ENCODE results near the gene SERPINI1.

The SERPINI1 gene

DNA sequence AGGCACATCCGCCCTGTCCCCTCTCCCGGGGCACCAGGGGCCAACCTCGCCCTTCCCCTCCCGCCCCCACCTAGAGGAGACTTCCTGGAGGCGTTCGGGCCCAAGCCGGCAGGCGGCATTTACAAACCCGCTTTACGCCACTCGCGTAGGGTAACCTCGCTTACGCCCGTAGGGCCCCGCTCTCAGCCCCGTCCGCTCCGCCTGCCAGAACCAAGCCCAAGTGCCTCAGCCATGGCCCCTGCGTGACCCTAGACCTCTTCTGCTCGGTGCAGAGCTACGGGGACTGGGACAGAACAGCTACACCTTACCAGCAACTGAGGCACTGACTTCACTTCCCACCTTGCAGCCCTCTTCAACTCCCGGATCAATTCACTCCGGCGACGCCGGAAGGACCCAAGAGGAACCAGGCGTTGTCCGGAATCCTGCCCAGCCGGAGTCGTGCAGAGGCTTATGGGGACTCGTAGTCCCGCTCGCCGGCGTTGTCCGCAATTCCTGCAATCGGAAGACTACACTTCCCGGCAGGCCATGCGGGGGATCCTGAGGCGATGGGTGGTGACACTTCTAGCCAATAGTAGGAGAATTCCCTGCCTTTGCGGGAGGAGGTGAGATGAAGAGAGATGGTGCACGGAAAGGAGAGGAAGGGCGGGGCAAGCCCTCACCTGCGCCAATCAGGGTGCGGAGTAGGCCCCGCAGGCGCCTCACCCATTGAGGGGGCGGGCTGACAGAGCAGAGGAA lies 856 bp upstream of the SERPINI1 start, which contains the start of gene PDCD10:
PDCD10 (minus strand) TSS at position 395 of the 735 bp plus-strand sequence. CDS start 14,735 bp downstream, outside the sequence.
- peak; percentile 99 for DNase-seq (ENCODE audit: low read depth)

DNA sequence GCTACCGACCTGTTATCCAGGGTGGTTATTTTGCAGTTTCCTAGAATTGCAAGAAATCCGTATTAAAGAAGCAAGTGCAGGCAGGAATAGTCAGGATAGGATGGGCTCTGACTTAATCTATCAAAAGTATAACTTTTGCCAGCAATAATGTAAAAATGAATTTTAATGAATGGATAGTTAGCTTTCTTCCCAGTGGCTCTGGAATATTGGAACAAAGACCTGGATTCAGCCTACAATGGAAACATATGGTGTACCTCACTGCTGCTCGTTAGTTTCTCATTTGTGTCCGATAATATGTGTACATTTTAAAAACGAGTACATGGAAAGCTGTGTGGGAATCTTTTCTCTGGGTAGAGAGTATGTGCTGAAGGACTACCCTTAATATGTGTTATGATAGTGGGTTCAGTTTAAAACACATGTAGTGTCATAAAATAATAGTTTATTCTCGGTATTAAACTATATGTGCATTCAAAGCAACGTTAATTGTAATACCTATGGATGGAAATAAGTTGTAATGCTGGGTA lies 805 bp downstream of the SERPINI1 start:
- DNase-seq (ENCODE audit: low read depth) = no peak

DNA sequence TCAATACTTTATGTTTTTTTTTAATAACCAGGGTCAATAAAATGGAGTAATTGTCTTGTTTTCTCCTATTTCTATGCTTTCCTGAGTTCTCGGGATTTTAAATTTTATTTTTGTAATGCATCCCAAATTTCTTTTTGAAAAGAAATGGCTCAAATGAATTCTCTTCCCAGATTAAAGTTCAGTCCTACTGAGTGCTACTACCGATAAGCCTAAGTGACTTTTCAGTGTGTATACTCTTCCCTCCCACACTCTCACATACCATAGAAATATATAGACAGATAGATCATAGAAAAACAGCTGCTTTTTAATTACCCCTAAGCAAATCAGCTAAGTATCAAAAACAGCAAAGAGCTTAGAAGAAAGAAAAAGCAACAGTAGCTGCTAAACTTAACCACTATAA lies 1.5 kb downstream of the SERPINI1 start:
- no peak for DNase-seq (ENCODE audit: low read depth)

DNA sequence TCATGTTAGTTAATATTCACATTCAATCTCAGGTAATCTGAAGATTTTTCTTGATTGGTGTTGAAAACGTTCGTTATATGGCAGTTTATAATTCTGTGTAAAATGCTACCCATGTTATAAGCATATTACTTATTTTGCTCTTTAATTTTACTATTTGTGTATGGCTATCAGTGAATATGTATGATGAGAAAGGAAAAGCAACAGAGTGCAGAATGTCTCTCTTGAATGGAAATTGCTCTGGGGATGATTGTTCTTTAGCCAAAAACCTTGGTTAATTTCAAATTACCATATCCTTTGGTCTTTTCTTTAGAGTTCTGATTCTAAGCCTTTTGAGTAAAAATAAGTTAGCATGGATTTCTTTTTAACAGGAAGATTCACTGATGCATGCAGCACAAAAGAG lies 2.5 kb downstream of the SERPINI1 start:
- DNase-seq (ENCODE audit: low read depth) = no peak

DNA sequence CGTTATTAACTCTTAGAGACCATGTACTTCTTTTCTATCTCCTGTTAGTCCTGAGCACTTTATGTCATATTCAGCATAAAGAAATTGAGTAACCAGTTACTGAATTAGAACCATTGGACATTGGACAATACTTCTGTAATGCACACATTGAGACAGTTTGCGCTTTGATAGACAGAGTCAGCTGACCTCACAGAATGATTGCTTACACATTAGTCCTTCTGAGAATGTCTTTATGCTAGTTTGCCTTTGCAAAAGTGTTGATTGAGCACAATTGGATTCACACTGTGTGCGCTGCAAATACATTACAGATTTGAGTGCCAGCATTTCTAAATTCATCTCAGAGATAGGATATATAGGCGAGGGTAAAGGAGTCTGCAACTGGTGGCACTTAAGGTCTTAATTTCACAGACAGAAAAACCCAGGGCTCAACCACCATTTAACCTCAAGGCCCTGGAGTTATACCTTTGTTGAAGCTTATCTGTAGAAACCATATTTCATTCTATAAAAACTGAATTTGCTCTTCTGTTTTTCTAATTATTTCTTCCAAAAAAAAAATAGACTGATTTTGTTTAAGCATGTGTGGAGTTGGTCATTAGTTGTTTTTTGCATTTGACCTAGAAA lies 3.8 kb downstream of the SERPINI1 start:
- DNase-seq (ENCODE audit: low read depth) = no peak

DNA sequence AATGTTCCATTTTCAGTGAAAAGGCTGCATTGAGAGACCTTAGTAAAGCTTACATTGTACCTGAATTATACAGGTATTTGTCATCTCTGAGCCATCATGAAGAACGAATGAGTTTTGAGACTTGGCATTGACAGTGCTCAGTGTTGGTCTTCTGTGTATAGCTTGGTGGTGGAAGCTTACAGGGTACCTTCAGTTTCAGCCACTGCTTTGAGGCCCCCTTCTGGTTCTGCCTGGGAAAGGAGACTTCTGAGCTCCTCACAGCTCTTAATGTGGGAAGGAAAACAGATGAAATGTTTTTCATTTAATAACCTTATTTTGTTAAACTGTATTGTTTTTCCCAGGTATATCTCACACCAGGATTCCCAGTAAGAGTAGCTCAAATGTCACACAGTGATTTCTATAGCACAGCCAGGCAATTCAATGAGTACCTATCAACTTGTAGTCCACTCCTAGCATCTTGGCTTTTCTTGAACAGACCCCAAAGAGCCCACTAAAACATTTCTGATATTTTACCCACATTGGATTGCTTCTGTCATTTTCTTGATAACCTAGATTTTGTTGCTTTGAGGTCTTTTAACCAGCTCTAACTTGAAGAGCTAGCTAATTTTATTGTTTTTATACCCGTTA lies 5.6 kb downstream of the SERPINI1 start:
- peak; percentile 42 for DNase-seq (ENCODE audit: low read depth)

DNA sequence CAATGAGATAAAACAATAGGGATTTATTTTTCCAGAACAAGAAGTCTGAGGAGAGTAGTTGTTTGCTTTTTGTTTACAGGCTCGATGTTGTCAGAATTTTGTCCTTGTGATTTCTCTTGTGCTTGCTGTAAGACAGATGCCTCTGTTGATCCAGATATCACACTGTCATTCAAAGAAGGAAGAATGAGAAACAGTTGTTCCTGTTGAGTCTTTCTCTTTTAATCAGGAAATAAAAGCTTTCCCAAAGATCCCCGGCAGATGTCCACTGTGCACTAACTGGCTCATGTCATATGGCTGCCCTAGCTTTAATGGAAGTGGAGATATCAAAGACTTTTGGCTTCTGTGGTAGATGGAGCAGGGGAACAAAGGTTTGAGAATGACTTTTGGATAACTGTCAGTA lies 6.8 kb downstream of the SERPINI1 start:
- no peak for DNase-seq (ENCODE audit: low read depth)

DNA sequence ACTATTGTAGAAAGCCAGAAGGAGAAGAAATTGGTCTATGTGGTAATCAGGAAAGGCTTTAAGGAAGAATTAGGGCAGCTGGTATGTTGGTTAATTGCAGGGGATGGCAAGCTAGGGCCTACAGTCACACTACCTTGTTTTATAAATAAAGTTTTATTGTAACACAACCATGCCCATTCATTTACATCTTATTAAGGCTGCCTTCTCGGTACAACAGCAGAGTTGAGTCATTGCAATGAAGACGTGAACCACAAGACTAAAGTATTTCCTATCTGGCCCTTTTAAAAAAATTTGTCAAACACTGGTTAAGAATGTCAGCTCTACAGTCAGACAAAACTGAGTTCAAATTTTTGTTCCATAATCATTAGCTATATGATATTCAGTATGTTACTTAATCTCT lies 8.3 kb downstream of the SERPINI1 start:
- DNase-seq (ENCODE audit: low read depth) = peak; percentile 11

DNA sequence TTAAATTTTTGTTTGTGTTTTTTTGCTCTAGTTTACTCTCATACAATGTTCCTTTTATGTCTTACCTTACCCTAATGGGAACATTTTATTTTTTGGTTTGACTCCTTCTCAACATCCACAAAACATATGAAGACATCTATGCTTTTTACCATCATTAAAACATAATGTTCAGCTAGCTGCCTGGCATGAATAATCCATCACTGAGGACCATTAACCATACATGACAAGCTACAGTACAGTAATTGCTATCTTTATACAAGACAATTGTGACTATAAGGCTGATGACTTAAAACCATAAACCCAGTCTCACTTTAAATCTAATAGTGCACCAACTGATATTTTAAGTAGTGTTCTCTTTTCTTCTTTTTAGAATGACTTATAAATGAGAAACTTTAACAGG lies 13.7 kb downstream of the SERPINI1 start:
- DNase-seq (ENCODE audit: low read depth) = no peak

DNA sequence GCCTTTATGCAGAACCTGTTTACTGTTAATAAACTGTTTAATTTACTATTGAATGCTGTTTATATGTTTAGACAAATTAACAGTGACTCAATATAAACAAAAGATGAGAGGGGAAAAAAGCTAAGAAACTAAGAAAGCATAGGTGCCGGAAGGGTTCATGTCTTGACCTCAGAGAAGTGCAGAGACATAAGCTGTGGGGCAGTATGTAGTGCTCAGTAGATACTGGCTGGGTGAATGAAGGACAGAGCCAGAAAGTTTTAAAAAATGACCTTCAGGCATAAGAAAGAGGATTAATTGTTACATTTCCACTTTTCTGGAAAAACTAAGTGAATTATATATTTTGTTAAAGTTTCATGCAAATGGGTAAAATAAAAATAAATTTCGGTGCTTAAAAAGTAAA lies 14.2 kb downstream of the SERPINI1 start:
- DNase-seq (ENCODE audit: low read depth) = no peak

DNA sequence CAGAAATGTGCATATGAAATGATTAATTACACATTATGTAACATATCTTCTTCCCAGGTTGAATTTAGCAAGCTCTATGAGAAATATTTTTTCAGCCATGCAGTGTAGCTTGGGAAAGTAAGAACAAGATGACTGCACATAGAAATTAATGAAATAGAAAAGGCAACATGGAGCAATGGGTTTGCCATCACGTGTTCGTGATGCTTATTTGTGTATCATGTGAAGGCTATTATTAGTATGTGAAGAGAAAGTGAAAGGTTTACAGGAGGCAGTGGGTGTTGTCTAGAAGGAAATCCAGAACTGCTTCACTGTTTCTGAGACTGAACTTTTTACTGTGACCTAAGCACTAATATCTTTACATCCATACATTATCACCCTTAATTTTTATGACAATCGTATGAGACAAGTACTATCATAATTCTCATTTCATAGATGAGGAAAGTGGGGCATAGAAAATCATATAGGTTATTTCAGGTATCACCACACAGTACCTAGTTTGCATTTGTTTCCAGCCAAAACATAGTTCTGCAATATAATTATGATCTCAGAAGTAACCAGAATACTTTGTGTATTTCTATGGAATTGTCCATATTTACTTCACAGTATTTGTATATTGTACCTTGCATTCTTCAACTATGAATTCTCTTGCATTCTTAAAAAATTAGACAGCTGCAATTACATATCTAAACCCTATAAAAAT lies 14.9 kb downstream of the SERPINI1 start:
- DNase-seq (ENCODE audit: low read depth) = no peak

DNA sequence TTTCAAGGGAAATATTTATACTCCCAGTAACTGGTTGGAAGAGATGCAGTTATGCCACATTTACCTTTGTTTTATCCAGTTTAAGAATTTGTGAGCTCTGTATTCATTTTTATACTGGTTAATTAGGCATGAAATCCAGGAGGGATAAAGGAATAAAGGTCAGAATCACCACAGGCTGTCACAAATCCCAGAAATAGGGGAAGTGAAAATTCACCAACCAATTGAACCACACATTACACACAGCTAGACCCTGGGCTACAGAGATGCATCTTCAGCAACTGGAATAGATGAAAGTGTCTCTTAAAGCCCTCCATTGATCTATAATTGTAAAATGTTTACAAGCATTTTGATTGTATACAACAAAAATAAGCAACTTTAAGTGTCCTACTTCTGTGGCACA lies 18.5 kb downstream of the SERPINI1 start:
- DNase-seq (ENCODE audit: low read depth) = no peak

DNA sequence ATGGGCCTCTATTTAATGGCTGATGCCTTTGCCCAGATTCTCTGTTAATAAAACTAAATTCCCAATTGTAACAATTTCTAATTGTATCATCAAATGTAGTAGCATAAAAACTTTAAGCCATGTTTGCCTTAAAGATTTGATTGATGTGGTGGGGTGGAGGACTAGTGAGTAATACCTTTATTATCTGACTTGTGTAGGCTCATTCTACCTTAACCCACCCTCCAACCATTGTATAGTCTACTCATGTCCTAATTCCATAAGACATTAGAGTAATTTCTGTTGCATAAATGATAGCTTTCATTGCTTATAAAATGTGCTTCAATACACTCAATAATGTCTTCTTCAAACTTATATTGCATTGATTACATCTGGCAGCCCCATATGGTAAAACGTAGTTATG lies 25.8 kb downstream of the SERPINI1 start:
- no peak for DNase-seq (ENCODE audit: low read depth)

DNA sequence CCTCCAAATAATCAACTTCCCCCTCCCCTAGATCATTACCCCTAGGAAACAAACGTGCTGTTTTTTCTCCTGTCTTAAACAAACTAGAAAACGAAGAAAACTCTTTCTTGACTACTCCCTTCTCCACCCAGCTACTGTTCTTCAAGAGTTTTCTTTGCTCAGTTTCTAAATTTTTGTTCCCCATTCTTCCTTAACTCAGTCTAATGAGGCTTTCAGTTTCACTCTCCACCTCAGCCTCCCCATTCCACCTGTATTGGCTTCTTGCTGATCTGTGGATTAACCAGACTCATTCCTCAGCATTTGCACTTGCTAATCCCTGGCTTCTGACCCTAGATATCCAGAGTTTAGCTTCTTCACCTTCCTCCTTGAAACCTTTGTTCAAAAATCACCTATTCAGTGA lies 26.8 kb downstream of the SERPINI1 start:
- no peak for DNase-seq (ENCODE audit: low read depth)

DNA sequence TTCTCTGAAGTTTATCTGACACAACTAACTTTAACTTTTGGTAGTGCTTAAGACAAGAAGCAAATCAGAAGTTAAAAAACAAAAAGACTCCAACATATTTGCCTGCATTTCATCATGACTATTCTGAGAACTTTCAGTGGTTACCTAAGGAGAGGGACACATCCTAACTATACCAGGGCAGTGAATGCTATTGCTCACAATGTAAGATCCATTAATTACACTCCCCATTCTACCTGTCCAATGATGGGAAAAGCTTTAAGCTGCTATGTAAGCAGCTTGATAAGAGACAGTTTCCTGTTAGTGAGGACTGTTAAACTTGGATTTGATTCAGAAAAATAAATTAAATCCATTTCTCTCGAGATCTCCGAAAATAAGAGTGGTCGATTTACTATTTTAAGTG lies 37.5 kb downstream of the SERPINI1 start:
- no peak for DNase-seq (ENCODE audit: low read depth)

DNA sequence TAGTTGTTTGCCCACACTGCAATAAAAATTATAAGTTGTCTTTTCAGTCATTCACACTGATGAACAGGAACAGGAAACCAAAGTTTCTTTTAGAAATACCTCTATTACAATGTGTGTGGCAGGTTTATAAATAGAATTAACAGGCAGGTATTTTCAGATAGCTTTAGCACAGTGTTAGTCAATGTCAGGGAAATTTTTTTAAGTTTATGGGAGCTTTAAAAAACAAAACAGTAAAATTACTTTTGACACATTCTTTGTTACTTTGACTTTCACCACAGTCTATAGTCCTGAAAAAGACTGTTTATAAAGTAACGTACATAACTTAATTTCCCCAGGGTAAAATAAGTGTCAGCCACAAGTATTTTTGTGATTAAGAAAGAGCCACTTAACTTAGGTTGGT lies 38.1 kb downstream of the SERPINI1 start:
- no peak for DNase-seq (ENCODE audit: low read depth)

DNA sequence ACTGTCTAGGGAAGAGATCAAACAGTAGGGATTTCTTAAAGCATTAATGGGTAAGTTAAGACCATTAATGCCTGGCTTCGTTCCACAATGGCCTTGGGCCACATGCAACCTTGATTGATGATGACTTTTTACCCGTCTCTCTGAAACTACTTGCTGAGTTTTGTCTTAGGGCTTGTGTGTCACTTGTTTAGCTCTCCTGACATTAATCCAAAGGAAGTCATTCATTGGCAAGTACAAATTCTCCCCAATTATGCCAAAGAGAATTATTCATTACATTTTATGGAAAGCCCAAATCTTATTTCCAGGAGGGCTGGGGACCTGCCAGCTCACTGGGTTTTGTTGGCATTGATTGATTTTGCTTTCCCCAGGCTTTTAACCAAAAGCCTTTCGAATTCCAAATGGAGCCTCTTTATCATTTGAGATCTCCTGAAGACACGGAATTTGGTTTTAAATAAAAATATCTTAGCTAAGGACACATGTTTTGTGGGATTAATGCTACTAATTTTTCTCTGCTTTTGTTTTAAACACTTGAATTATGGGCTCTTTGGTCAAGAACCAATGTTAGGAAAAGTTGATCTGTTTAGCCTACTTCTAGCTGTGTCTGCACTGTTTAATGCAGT lies 40.7 kb downstream of the SERPINI1 start:
- DNase-seq (ENCODE audit: low read depth) = no peak

DNA sequence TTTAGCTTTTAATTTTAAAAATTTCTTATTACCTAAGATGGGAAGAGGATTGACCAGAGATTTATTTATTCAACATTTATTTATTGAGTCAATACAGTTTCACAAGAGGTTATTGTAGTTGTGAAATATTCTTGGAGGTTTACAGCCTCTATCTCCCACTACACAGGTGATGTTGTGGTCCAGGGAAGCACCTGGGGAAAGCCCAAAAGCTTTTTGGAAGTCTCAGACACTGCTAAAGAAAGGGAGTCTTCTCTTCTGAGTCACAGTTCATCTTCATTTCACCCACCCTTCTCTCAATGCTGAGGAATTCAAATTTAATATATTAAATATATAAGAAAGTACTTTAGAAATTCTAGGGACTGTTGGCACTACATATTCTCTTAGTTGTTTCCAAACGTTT lies 41.8 kb downstream of the SERPINI1 start:
- DNase-seq (ENCODE audit: low read depth) = no peak

DNA sequence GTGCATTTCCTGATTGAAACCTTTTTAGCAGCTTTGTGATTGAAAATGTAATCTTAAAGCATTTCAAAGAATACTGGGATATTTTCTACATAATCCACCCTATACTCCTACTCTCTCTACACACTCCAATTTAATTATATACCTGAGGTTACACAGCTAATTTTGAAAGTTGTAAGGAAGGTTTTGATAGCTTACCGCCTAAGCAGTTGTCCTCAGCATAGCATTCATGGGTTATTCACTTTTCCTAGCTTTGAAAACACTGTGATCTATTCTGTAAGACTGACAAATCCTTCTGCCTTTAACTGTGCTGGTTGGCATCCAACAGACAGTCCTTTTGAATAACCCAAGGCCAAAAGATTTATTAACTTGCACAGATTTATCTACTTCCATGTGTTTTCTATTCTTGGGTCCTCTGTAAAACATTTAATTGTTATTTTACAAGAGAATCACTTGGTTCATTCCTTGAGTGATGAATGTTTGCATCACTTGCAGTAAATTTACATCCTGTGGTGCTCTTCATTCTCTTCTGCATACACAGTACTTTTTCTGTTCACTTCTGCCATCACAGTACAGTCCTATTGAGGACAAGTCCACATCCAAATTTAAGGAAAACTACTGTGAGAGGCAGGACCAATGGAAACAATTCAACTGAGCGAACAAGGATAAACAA lies 44.8 kb downstream of the SERPINI1 start:
- DNase-seq (ENCODE audit: low read depth) = no peak

DNA sequence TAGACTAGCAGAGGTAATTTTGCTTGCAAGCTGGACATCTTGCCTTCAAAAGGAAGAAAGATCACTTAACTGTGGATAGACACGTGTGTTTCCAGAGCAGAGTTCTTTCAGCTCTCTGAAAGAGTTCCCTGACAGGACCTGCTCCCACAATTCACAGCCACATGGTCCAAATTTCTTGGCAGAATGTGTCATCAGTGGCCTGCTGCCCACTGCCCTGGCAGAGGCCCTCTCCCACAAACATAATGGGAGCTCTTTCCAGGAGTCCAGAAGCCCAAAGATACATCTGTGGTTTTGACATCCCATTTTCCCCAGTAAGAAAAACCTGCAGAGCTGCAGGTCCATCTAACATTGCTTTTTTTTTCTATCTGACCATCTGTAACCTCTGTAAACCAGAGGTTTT lies 48.3 kb downstream of the SERPINI1 start:
- no peak for DNase-seq (ENCODE audit: low read depth)

DNA sequence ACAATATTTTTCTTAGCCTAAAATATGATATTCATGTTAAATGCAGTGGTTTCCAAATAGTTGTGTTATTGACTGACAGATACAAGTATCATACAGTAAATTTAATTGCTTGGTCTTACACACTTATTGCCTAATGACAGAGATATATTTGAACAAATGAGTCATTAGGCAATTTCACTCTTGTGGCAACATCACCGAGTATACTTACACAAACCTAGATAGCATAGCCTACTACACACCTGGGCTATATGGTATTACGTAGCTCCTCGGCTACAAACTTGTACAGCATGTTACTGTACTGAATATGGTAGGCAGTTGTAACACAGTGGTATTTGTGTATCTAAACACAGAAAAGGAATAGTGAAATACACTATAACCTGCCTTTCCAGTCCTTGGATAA lies 50.3 kb downstream of the SERPINI1 start:
- DNase-seq (ENCODE audit: low read depth) = no peak

DNA sequence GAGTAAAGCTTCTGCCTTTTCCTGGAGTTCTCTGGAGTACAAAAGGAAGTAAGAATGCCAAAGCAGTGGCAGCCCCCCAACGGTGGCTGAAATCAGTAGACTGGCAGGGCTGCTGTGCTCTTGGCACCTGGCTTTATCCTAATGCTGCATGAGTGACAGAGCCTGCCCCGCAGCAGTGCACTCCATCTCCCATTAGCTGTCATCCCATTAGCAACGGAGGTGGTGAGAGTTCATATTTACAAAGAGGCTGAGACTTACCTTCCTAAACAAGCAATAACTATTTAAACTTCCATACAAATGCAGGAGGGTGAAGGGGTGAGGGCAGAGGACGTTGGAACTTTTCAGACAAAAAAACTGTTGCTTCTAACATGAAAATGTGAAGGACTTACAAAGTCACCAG lies 51.9 kb downstream of the SERPINI1 start:
- no peak for DNase-seq (ENCODE audit: low read depth)

Data from EH (cell line).